GM12891 (cell line): ENCODE data around the gene GLIS1.

ENCODE experiments used
- POLR2A ChIP-seq: IDR thresholded peaks from 2 replicates; pipeline ENCODE4 v1.6.1; 2011; ENCODE audit warnings: low read depth, low read length, control low read depth
- POLR2AphosphoS5 ChIP-seq: IDR thresholded peaks from 2 replicates; pipeline ENCODE4 v1.6.1; 2011; ENCODE audit warnings: low read depth, low read length, control low read depth

DNA sequence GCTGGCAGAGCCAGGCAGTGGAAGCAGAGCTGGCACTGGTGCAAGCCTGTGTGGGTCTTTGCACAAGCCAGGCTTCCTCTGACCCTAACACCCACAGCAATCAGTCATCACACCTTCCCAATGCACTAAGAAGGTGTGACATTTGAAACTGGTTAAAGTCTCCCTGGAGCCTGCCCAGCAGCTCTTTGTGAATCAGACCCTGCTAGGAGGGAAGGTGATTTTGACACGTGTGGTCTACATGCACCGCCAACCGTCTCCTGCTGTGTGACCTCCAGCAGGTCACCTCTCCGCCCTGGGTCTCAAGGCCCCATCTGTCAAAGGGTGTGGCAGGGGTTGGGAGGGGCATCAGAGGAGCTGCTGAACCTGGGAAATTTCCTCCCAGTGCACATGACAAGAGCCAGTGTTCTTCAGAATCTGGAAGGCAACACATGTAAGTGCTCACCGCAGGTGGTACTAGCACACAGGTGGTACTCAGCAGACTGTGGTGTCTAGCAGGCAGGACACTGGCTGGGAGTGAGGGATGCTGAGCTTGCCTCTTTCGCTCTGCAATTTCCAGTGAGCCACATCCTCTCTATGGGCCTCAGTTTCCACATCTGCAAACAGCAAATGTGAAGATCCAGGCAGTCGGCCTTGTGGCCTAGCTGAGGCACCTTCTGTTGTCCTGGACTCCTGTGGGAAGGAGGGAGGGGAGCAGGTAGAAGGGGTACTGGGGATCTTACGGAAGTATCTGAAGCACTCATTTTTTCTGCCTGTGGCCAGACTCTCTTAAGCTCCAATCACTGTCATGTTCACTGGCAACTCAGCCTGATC is 156.5 kb downstream of the GLIS1 start:
- TF ChIP-seq POLR2A (no peak), POLR2AphosphoS5 (no peak)
